Measurements from ENCODE around the gene WDR64.
A peak's percentile ranks its signal among the peaks of the same experiment; 100 is the strongest.
"Not testable (repeated sequence)": the region's sequence is repeated elsewhere in the genome, so short reads cannot be mapped to it uniquely, and the experiment has no call there.

WDR64 gene

GRCh38 chr1:241800640-241801039 lies 148.6 kb downstream of the WDR64 start:
- DNase-seq (ENCODE audit: low spot score): no peak

GRCh38 chr1:241802863-241803262 lies 150.8 kb downstream of the WDR64 start:
- DNase-seq (ENCODE audit: low spot score): no peak

- not testable (repeated sequence) for DNase-seq (ENCODE audit: low spot score)
These were observed 152.6 kb downstream of the WDR64 start for GRCh38 chr1:241804706-241805105.

GRCh38 chr1:241808265-241808664 lies 156.2 kb downstream of the WDR64 start:
- no peak for DNase-seq (ENCODE audit: low spot score)

DNA sequence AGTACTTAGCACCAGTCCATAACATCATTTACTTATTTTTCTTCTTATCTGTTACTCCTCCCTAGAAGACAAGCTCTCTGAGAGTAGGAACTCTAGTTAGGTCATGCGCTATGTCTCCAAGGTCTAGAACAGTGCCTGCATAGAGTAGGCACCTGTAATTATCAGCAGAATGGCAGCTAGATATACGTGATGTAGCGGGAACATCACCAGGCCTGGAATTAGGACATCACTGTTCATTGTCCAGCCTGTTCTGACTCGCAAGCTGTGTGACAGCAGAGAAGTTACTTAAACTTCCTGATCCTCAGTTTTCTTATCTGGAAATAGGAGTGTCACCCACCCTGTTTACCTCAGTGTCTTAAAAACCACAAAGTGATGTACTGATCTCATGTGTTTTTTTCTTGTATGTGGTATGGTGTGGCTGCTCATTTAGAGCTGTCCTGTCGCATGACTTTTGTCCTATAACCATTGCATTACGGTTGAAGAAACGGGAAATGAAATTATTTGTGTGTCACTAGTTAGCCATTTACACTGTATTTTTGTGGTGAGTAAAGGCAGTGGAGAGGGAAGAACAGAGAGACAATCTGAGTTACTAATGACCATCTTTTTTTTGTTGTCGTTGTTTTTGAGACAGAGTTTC lies 158.8 kb downstream of the WDR64 start:
- no peak for DNase-seq (ENCODE audit: low spot score)

DNA sequence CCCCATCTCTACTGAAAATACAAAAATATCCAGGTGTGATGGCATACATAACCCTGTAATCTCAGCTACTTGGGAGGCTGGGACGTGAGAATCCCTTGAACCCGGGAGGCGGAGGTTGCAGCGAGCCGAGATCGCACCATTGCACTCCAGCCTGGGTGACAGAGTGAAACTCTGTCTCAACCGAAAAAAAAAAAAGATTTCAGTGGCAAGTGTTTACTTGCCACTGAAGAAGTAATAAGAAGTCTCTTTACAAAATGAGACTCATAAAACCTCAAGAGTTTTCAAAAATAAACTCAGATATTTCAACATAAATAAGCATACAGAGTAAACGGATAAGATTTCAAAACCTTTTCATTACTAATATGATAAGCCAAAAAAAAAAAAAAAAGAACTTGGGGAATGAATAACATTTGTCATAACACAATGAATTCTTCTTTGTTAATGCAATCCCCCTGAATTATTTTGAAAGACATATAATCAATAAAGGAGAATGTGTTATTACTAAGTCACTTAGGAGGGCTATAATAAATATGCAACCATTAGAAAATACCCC lies 161.8 kb downstream of the WDR64 start:
- no peak for DNase-seq (ENCODE audit: low spot score)

- no peak for DNase-seq (ENCODE audit: low spot score)
These were observed 163.9 kb downstream of the WDR64 start for GRCh38 chr1:241816008-241816407.

GRCh38 chr1:241817331-241817792 lies 165.3 kb downstream of the WDR64 start:
- DNase-seq (ENCODE audit: low spot score): peak; percentile 15

GRCh38 chr1:241817956-241818612 lies 166.0 kb downstream of the WDR64 start:
- no peak for DNase-seq (ENCODE audit: low spot score)

- no peak for DNase-seq (ENCODE audit: low spot score)
These were observed 167.3 kb downstream of the WDR64 start for GRCh38 chr1:241819340-241819866.

DNA sequence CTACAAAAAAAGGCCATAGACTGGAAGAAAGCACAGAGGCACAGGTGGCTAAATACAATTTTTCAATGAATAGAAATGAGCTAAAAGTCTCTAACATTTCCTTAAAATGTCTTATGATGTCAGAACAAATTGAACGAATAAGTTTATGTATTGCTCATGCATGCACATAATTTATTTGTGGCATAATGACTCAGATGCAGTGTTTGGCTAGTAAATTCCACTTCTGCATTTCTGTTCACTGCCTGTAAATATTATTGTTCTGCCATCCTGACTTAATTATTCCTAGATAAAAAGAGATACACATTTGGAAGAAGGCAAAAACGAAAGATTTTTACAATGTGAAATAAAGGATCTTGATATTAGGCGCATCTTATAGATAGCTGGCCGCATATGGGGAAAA lies 169.3 kb downstream of the WDR64 start:
- no peak for DNase-seq (ENCODE audit: low spot score)

DNA sequence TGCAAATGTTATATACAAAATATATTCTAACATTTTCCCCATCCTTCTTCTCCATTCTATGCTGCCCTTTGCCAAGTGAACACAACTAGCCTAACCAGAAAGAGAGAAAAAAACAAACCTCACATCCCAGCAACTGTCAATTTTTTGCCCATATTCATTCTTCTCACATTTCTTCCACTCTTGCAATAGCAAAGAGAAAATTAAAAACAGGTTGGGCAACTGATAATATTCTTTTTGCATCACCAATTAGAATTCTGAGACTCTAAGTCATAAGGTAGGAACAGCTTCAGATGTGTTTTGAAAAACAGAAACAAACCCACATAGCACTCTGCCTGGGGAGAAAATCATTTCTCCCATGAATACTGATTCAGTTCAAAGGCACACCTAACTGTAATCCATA lies 170.8 kb downstream of the WDR64 start:
- no peak for DNase-seq (ENCODE audit: low spot score)

GRCh38 chr1:241823925-241824324 lies 171.8 kb downstream of the WDR64 start:
- no peak for DNase-seq (ENCODE audit: low spot score)

DNA sequence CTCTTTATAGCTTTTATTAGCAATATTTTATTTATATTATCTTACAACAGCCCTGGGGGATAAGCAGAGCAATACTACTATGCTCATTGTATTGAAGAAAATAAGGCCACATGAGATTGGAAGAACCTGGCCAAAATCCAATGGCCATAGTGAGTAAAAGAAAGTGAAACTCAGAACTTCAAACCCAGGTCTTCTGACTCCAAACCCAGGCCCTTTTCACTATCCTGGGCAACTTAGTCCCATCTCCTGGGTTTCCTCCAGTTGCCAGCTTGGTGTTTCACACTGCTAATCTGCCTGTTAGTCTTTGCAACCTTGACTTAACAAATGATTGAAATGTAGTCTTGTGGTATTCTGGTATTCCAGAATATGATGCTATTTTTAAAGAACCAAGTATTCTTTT lies 173.5 kb downstream of the WDR64 start:
- no peak for DNase-seq (ENCODE audit: low spot score)

- not testable (repeated sequence) for DNase-seq (ENCODE audit: low spot score)
These were observed 174.5 kb downstream of the WDR64 start for GRCh38 chr1:241826613-241827012.

- DNase-seq (ENCODE audit: low spot score): no peak
These were observed 175.2 kb downstream of the WDR64 start for GRCh38 chr1:241827264-241827663.

GRCh38 chr1:241828463-241829021 lies 176.5 kb downstream of the WDR64 start:
- DNase-seq (ENCODE audit: low spot score): peak; percentile 53

GRCh38 chr1:241829468-241829867 lies 177.4 kb downstream of the WDR64 start:
- DNase-seq (ENCODE audit: low spot score): no peak

GRCh38 chr1:241834733-241835377 lies 182.8 kb downstream of the WDR64 start:
- DNase-seq (ENCODE audit: low spot score): peak; percentile 60

DNA sequence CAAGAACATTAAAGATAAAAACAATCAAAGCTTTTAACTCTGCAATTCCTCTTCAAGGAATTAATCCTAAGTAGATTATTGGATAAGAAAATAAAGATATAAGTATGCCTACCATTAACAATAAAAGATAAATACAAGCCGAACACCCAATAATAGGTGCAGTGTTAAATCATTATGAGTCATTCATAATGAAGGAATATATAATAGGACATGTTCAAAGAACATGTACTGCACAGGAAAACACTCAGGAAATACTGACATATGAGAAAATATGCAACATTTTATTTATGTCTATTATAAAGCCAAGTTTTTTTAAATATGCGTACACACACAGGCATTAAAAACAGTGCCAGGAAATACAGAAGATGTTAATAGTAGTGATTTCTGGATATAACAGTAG lies 184.9 kb downstream of the WDR64 start:
- DNase-seq (ENCODE audit: low spot score): no peak

GRCh38 chr1:241837416-241837815 lies 185.3 kb downstream of the WDR64 start:
- no peak for DNase-seq (ENCODE audit: low spot score)

DNA sequence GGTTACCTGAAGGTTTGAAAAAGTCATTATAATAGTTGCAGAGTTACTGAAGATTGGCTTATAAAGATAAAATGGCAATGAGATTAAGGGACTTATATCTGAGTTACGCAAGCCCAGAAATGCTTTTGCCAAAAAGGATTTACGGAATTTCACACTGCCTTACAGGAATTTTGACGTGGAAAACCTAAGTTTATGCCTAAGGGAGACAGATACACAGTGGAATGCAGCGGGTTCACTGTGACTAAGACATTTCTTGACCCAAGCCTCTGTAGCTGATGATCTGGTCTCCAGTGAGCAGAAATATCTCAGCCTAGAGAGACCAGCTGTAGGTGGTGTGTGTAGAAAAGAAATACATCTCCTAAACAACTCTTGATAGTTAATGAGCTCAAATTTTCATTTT lies 185.8 kb downstream of the WDR64 start:
- DNase-seq (ENCODE audit: low spot score): peak; percentile 28
